Activated CD8-positive, alpha-beta T cell treated with anti-CD3 and anti-CD28 coated beads for 36 hours (primary cell): ENCODE measurements around the gene E2F1. TPM values are rescaled to one million over a fixed set of nuclear protein-coding genes. Genes with fewer than 3 reads are reported as not detected.

Experiments
- ATAC-seq: fragments of 200-7000 bp; cut with Tn5 transposase; one replicate; pipeline ENCODE4 v1.10.0; 2021; ENCODE audit warnings: mild to moderate bottlenecking, moderate library complexity
- CTCF ChIA-PET: fragments of 350-600 bp; sonication (Branson Sonifier 250); formaldehyde crosslinking; loops from one replicate; lab custom pipeline; 2021; ENCODE audit warnings: antibody characterized with exemption; lab: Charles Lee
- POLR2A ChIA-PET: fragments of 350-600 bp; sonication (Branson Sonifier 250); formaldehyde crosslinking; loops from one replicate; lab custom pipeline; 2021; ENCODE audit warnings: antibody characterized with exemption; lab: Charles Lee
- DNase-seq: peaks from one replicate; pipeline ENCODE4 v3.0.0-alpha.2; 2020
- H3K27ac Mint-ChIP-seq: one replicate; pipeline ENCODE4 v1.8.0; 2021; ENCODE audit warnings: mild to moderate bottlenecking, mixed read lengths
- H3K27me3 Mint-ChIP-seq: one replicate; pipeline ENCODE4 v1.8.0; 2021; ENCODE audit warnings: mixed read lengths
- H3K36me3 Mint-ChIP-seq: one replicate; pipeline ENCODE4 v1.8.0; 2021; ENCODE audit warnings: low read depth, mixed read lengths
- H3K4me1 Mint-ChIP-seq: one replicate; pipeline ENCODE4 v1.8.0; 2021; ENCODE audit warnings: low read depth, mixed read lengths
- H3K4me3 Mint-ChIP-seq: one replicate; pipeline ENCODE4 v1.8.0; 2021; ENCODE audit warnings: mild to moderate bottlenecking, moderate library complexity, mixed read lengths
- H3K9me3 Mint-ChIP-seq: one replicate; pipeline ENCODE4 v1.8.0; 2021; ENCODE audit warnings: mixed read lengths
- intact Hi-C: fragments of 100-400 bp; cut with micrococcal nuclease; formaldehyde crosslinking; loops from one replicate; pipeline ENCODE4 v1.10.0; 2022
- total RNA-seq, 2 experiments: library from RNA; stranded (reverse); gene quantifications; one replicate each; pipeline ENCODE4 v1.2.3, GENCODE V29; 2021
- TF ChIP-seq, protein P1 (sequence below): fragments of 200-600 bp; IDR thresholded peaks from one replicate; pipeline ENCODE4 v1.8.0; 2022; ENCODE audit warnings: antibody characterized with exemption, mild to moderate bottlenecking

Gene E2F1
- total RNA-seq, 2 experiments from 2014 or later = 71.2 to 72.0 TPM

DNA sequence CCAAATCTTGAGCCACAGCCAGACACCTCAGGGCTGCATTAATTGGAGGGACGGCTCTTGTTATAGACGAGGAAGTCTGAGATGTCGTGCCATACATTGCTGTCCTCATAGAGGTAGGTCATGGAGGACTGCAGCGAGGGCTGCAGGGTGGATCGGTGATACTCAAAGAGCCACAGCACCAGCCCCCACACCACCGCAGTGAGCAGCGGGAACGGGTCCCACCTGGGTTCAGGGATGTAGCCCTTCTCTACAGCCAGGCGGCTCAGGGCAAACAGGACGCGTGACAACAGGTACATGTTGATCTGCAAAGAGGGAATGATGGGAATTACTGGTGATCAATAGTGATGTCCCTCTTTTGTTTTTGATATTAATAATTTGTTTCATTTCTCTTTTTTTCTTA, 21.5 kb upstream of the E2F1 start:
- intact Hi-C loops = no loop called here
- Mint-ChIP-seq H3K4me1 (peaks cover 16% of the 10 kb centered on the region), H3K27me3 (no peaks in the 10 kb centered on the region), H3K36me3 (peaks cover 13% of the 10 kb centered on the region), H3K27ac (no peak overlapping the region), H3K9me3 (no peaks in the 10 kb centered on the region), H3K4me3 (no peak overlapping the region)
- ChIA-PET POLR2A (no interaction called here), CTCF (no interaction called here)
- TF ChIP-seq, protein P1, sequence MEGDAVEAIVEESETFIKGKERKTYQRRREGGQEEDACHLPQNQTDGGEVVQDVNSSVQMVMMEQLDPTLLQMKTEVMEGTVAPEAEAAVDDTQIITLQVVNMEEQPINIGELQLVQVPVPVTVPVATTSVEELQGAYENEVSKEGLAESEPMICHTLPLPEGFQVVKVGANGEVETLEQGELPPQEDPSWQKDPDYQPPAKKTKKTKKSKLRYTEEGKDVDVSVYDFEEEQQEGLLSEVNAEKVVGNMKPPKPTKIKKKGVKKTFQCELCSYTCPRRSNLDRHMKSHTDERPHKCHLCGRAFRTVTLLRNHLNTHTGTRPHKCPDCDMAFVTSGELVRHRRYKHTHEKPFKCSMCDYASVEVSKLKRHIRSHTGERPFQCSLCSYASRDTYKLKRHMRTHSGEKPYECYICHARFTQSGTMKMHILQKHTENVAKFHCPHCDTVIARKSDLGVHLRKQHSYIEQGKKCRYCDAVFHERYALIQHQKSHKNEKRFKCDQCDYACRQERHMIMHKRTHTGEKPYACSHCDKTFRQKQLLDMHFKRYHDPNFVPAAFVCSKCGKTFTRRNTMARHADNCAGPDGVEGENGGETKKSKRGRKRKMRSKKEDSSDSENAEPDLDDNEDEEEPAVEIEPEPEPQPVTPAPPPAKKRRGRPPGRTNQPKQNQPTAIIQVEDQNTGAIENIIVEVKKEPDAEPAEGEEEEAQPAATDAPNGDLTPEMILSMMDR = no peak
- ATAC-seq (no peak), DNase-seq (no peak)

GRCh38 chr20:33704197-33704924, 18.2 kb upstream of the E2F1 start:
- H3K27me3 Mint-ChIP-seq = no peaks in the 10 kb centered on the region
- POLR2A ChIA-PET = interaction anchor here (0.6 to 1.2 kb wide), 2 partner anchors 25 to 28 kb away, joined by 3 read pairs; partner anchors contain the start of gene ZNF341
- H3K4me1 Mint-ChIP-seq = peaks cover 5% of the 10 kb centered on the region
- no peak for DNase-seq
- intact Hi-C loops = no loop called here
- CTCF ChIA-PET = no interaction called here
- no peak for ATAC-seq
- TF ChIP-seq, protein P1 = no peak
- no peak overlapping the region for H3K4me3 Mint-ChIP-seq
- H3K27ac Mint-ChIP-seq = no peak overlapping the region
- no peaks in the 10 kb centered on the region for H3K36me3 Mint-ChIP-seq
- no peaks in the 10 kb centered on the region for H3K9me3 Mint-ChIP-seq

GRCh38 chr20:33703498-33704137, 17.4 kb upstream of the E2F1 start:
- ChIA-PET POLR2A (interaction anchor here (0.6 to 1.2 kb wide), 2 partner anchors 24 to 28 kb away, joined by 3 read pairs; partner anchors contain the start of gene ZNF341), CTCF (no interaction called here)
- intact Hi-C loops = no loop called here
- Mint-ChIP-seq H3K36me3 (no peaks in the 10 kb centered on the region), H3K27me3 (no peaks in the 10 kb centered on the region), H3K4me3 (no peak overlapping the region), H3K9me3 (no peaks in the 10 kb centered on the region), H3K27ac (no peak overlapping the region), H3K4me1 (no peaks in the 10 kb centered on the region)
- TF ChIP-seq, protein P1 = no peak
- ATAC-seq (no peak), DNase-seq (no peak)

- no peak overlapping the region for H3K4me3 Mint-ChIP-seq
- H3K36me3 Mint-ChIP-seq = no peaks in the 10 kb centered on the region
- DNase-seq (no peak), ATAC-seq (no peak)
- H3K9me3 Mint-ChIP-seq = no peaks in the 10 kb centered on the region
- ChIA-PET POLR2A (no interaction called here), CTCF (no interaction called here)
- TF ChIP-seq, protein P1 = no peak
- H3K27ac Mint-ChIP-seq = no peak overlapping the region
- intact Hi-C loops = no loop called here
- no peaks in the 10 kb centered on the region for H3K4me1 Mint-ChIP-seq
- no peaks in the 10 kb centered on the region for H3K27me3 Mint-ChIP-seq
Measured at GRCh38 chr20:33702861-33703260, 16.7 kb upstream of the E2F1 start.
